Psoas muscle (tissue), 8 donors: ENCODE measurements around the gene LNPK. TPM values are rescaled to one million over a fixed set of nuclear protein-coding genes. Genes with fewer than 3 reads are reported as not detected.
A peak's percentile ranks its signal among the peaks of the same experiment; 100 is the strongest.

Experiments used
- ATAC-seq, 4 donors: fragments of 200-7000 bp; cut with Tn5 transposase; one replicate each; pipeline ENCODE4 v1.9.1; 2020; ENCODE audit warnings: moderate library complexity in 3 of 4, mild to moderate bottlenecking in 2 of 4
- DNase-seq, 2 donors: peaks; one replicate each; pipeline ENCODE4 v3.0.0-alpha.2; 2020
- H3K27ac ChIP-seq: fragments of 200-600 bp; one replicate; pipeline ENCODE4 v1.8.0; 2022
- H3K27me3 ChIP-seq, 3 donors: fragments of 200-600 bp in 1 of 3; one replicate each; pipeline versions ENCODE4 v1.6.1 to v1.8.0; 2013 to 2022; ENCODE audit warnings: low read length in 2 of 3, mild to moderate bottlenecking in 2 of 3, moderate library complexity in 1 of 3; ENCODE audit not compliant: insufficient read depth in 3 of 3
- H3K36me3 ChIP-seq, 2 donors: fragments of 200-600 bp in 1 of 2; one replicate each; pipeline versions ENCODE4 v1.6.1 to v1.8.0; 2013 to 2022; ENCODE audit warnings: low read depth in 1 of 2, mild to moderate bottlenecking in 1 of 2, moderate library complexity in 1 of 2; ENCODE audit not compliant: insufficient read depth in 1 of 2
- H3K4me1 ChIP-seq: fragments of 200-600 bp; one replicate; pipeline ENCODE4 v1.8.0; 2022
- H3K4me3 ChIP-seq: fragments of 200-600 bp; one replicate; pipeline ENCODE4 v1.8.0; 2022; ENCODE audit warnings: mild to moderate bottlenecking
- H3K9me3 ChIP-seq: fragments of 200-600 bp; one replicate; pipeline ENCODE4 v1.8.0; 2022
- WGBS, 3 donors: extraction: QIAGEN DNeasy Blood & Tissue Kit; methylation state at CpG; one replicate each; pipeline versions ENCODE4 v1.1.6 to v1.1.7; 2013; 5-methylcytosine and 5-hydroxymethylcytosine counted together
- intact Hi-C, 2 donors: fragments of 100-400 bp; cut with DNase I; formaldehyde crosslinking; loops; one replicate each; pipeline versions ENCODE4 v1.11.0 to v1.14.2; 2022
- long read RNA-seq, 2 donors: library from polyadenylated mRNA; unstranded; transcript quantifications; one replicate each; pipeline ENCODE4 v2.0.0, GENCODE V29; 2021
- polyA plus RNA-seq, 3 donors: library from polyadenylated mRNA; stranded (reverse); fragments of 200-250 nt; gene quantifications; one replicate each; pipeline ENCODE4 v1.2.3, GENCODE V29; 2013
- total RNA-seq, 4 donors: library from RNA; stranded (reverse); fragmentation: NEBNext Ultra II Directional in 2 of 4; extraction: Animal tissue kit (Norgen Biotek cat#: 25700) in 2 of 4; gene quantifications; one replicate each; pipeline versions ENCODE4 v1.2.1 to v1.2.4, GENCODE V29; 2021 to 2023
- TF ChIP-seq, protein P1 (sequence below): fragments of 200-600 bp; IDR thresholded peaks from one replicate; pipeline ENCODE4 v1.8.0; 2022; ENCODE audit warnings: antibody characterized with exemption
- donor health status: healthy with polysubstance abuse.
- donor health status: DM: no; HTN: no; CAD: no; lungs with moderate emphysema.
- donor health status: Bipolar disorder and iron deficiency.
- donor health status: healthy.
- donor health status: DM: yes; HTN: yes; CAD: no.
- donor health status: DM: no; HTN: no; CAD: no.
- donor health status: DM: no; HTN: no; CAD: no.
- donor health status: DM: yes; HTN: yes; CAD: no.

LNPK gene, protein sequence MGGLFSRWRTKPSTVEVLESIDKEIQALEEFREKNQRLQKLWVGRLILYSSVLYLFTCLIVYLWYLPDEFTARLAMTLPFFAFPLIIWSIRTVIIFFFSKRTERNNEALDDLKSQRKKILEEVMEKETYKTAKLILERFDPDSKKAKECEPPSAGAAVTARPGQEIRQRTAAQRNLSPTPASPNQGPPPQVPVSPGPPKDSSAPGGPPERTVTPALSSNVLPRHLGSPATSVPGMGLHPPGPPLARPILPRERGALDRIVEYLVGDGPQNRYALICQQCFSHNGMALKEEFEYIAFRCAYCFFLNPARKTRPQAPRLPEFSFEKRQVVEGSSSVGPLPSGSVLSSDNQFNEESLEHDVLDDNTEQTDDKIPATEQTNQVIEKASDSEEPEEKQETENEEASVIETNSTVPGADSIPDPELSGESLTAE
- 10 to 100 TPM; 42.1 to 65.6 (median 51.4) TPM for total RNA-seq
- polyA plus RNA-seq = 10 to 100 TPM in 2 of 3 donors, 1 to 10 TPM in 1; 8.8 to 48.7 (median 18.4) TPM
- long read RNA-seq, donor 1, full-length matches to known transcripts = 12 of 22 reads
- long read RNA-seq, donor 1, partial matches to known transcripts = 1 of 22 reads
- long read RNA-seq, donor 1, other reads (novel, unspliced or antisense) = 9 of 22 reads
- long read RNA-seq, donor 2, full-length matches to known transcripts = 28 of 53 reads
- long read RNA-seq, donor 2, partial matches to known transcripts = 7 of 53 reads
- long read RNA-seq, donor 2, other reads (novel, unspliced or antisense) = 18 of 53 reads

DNA sequence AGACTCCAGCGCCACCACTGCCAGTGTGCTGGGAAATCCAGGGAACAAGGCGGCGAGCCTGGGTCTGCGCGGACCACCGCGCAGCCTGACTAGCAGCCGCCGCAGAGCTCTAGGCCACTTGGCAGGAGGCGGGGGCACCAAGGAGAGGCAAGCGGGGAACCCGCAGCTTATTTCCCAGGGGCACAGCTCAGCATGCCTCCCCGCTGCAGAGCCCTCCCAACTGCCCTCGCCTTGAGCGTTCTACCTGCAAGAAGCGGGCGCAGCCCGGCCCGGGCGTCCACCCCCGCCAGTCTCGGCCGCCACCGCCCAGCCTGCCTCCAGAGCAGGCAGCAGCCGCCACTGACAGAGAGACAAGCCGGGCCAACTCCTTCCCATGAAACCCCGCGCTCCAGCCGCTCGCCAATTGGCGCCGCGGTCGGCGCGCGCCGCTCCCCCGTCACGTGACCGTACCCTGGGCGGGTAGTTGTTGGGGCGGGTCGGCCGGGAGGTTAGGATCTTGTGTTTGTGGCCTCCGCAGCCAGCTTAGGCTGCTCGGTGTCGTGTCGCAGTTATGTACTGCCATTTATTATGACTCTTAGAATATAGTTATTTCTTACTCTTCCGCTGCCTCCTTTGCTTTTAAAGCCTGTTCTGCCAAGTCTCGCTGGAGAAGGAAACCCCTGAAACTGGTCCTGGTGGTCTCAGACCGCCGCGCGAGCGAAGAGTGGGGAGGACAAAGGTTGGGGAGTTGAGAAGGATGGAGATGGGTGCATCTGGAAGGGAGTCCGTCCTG, at the start of gene LNPK:
Gene LNPK (minus strand): TSS at position 352 of the 772 bp plus-strand sequence. CDS start 6,683 bp downstream, outside the sequence.
- intact Hi-C loops = loop anchor here (5.0 to 10.0 kb wide), 4 partner anchors 65 to 147 kb away; partner anchors contain the start of gene EVX2 (in 1 of the 2)
- H3K36me3 ChIP-seq = no peaks in the 10 kb centered on the region
- peak; percentile 93 to 97 for DNase-seq
- peak within 1 kb of the TSS; percentile 98 for H3K27ac ChIP-seq
- no peaks in the 10 kb centered on the region for H3K27me3 ChIP-seq
- TF ChIP-seq, protein P1, sequence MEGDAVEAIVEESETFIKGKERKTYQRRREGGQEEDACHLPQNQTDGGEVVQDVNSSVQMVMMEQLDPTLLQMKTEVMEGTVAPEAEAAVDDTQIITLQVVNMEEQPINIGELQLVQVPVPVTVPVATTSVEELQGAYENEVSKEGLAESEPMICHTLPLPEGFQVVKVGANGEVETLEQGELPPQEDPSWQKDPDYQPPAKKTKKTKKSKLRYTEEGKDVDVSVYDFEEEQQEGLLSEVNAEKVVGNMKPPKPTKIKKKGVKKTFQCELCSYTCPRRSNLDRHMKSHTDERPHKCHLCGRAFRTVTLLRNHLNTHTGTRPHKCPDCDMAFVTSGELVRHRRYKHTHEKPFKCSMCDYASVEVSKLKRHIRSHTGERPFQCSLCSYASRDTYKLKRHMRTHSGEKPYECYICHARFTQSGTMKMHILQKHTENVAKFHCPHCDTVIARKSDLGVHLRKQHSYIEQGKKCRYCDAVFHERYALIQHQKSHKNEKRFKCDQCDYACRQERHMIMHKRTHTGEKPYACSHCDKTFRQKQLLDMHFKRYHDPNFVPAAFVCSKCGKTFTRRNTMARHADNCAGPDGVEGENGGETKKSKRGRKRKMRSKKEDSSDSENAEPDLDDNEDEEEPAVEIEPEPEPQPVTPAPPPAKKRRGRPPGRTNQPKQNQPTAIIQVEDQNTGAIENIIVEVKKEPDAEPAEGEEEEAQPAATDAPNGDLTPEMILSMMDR = no peak
- peaks cover 42% of the 10 kb centered on the region for H3K4me1 ChIP-seq
- peak within 1 kb of the TSS; percentile 91 for H3K4me3 ChIP-seq
- WGBS, 3 donors = 0 to 1% (median 0%) methylated on average over 44 to 57 of the region's 57 CpGs
- ATAC-seq = peak; percentile 91 to 95 (median 93)
- no peaks in the 10 kb centered on the region for H3K9me3 ChIP-seq

DNA sequence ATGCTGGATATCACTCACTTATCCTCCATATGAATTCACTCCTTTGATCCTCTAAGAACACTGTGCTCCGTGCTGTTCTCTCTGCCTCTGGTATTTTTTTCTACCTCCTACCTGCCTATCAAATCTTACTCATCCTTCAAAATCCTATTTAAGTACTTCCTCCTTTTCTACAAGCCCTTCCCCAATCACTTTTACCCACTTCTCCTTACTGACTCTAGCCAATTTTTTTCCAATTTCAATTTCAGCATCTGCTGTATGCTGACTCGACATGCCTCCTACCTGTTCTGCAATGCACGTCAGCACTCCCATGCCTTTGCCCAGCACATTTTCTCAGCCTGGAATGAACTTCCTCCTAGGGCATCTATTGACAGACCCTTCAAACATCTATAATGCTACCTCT, 37.3 kb upstream of the LNPK start:
- Histone ChIP-seq H3K27ac (no peak overlapping the region), H3K9me3 (no peaks in the 10 kb centered on the region), H3K4me3 (no peak overlapping the region), H3K36me3 (no peaks in the 10 kb centered on the region), H3K4me1 (no peaks in the 10 kb centered on the region), H3K27me3 (peaks cover 0 to 7% (median 2%) of the 10 kb centered on the region in 3 donors)
- TF ChIP-seq, protein P1 = no peak
- ATAC-seq (no peak), DNase-seq (no peak)
- 55 to 63% (median 63%) methylated on average over 3 of the region's 3 CpGs for WGBS, 3 donors
- intact Hi-C loops = no loop called here

DNA sequence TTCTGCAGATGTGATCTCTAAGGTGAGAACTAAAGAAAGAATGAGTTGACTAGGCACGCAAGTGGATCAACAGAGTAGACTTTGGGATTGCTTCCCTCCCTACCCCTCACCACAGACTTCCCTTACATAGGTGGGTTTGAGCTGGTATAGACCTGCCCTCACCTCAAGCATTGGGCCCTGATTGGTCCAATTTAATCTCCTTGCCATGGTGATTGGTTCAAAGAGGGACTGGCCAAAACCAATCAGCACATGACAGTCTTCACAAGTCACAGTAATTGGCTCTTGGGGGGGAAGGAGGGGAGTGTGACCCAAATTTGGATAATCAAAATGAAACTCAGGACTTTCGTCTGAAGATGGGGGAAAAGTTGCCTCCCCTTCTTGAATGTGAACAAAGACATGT, 36.6 kb upstream of the LNPK start:
- intact Hi-C loops = no loop called here
- Histone ChIP-seq H3K27ac (no peak overlapping the region), H3K27me3 (peaks cover 0 to 3% (median 2%) of the 10 kb centered on the region in 3 donors), H3K4me1 (no peaks in the 10 kb centered on the region), H3K36me3 (no peaks in the 10 kb centered on the region), H3K9me3 (no peaks in the 10 kb centered on the region), H3K4me3 (no peak overlapping the region)
- 52 to 74% (median 73%) methylated on average over 2 of the region's 2 CpGs for WGBS, 3 donors
- ATAC-seq (peak in 1 of 4 donors; percentile 16), DNase-seq (no peak)
- TF ChIP-seq, protein P1 = no peak

DNA sequence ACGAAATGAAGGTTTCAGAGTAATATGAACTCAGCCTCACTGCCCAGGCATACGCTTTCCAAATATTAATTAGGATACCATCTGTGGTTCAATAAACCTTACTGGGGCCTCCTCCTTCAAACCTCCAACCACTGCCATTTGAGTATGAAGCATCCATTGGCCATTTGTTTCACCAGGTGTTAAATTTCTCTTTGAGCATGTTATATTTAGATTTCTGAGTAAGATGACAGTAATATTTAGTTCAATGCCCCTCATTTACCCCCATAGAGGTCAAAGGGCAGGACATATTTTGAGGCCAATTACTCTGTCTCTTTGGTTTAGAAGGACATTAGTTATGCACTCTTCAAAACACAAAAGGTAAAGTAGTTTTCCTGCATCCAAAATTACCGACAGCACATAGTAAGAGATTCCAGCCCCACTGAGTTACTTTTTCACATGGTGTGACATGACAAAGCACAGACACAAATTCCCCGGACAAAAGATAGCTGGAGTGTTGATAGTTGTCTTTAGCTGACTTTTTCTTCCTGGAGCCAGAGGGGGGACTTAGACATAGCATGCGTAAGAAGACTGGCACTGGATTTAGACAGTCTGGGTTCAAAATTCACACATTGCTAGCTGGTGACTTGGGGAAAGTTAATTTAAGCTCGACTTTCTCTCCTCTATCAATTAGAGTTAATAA, 33.1 kb upstream of the LNPK start:
- no peaks in the 10 kb centered on the region for H3K36me3 ChIP-seq
- ATAC-seq = peak in 1 of 4 donors; percentile 30

More for the DNA sequence above, 33.1 kb upstream of the LNPK start:
- WGBS, 3 donors = 63 to 71% (median 70%) methylated on average over 6 of the region's 6 CpGs
- H3K27ac ChIP-seq = no peak overlapping the region
- intact Hi-C loops = no loop called here
- no peak overlapping the region for H3K4me3 ChIP-seq
- TF ChIP-seq, protein P1 = no peak
- peaks cover 0 to 2% (median 0%) of the 10 kb centered on the region in 3 donors for H3K27me3 ChIP-seq
- H3K4me1 ChIP-seq = no peaks in the 10 kb centered on the region
- H3K9me3 ChIP-seq = no peaks in the 10 kb centered on the region
- no peak for DNase-seq
